ENCODE data around the gene IFT27.
"Not testable (repeated sequence)": the region's sequence is repeated elsewhere in the genome, so short reads cannot be mapped to it uniquely, and the experiment has no call there.

The IFT27 gene

DNA sequence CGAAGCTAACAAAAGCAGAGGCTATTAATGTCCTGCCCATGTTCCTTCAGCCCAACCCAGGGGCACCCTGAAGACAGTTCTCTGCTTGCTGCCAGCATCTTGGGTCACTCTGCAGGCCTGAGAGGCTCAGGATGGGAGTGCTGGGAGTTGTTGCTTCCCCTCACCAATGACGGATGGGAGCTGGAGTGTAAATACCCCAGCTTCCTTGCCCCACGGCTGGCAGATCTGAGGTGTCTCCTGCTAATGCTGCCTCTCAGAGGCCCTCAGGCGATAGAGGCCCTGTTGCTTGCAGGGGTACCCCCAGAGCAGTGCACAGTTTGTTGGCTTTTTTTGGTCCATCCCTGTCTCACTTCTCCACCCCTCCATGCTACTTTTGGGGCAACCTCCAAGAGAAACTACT is 32.9 kb downstream of the IFT27 start:
- DNase-seq = no peak

DNA sequence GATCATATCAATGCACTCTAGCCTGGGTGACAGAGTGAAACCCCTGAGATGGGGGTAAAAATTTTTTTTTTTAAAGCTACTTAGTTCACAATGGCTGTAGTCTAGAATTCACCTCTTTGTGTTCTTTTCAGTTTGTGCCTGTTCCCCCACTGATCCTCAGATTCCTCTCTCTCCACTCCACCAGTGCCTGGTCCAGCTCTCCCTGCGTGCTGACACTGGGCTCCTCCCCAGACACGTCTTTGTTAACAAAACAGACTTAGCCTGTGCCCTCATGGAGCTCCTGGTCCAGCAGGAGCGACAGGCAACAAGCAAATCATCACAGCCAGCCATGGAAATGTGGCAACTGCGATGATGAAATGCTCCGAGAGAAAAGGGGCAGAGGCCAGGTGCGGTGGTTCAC is 34.0 kb downstream of the IFT27 start:
- no peak for DNase-seq

DNA sequence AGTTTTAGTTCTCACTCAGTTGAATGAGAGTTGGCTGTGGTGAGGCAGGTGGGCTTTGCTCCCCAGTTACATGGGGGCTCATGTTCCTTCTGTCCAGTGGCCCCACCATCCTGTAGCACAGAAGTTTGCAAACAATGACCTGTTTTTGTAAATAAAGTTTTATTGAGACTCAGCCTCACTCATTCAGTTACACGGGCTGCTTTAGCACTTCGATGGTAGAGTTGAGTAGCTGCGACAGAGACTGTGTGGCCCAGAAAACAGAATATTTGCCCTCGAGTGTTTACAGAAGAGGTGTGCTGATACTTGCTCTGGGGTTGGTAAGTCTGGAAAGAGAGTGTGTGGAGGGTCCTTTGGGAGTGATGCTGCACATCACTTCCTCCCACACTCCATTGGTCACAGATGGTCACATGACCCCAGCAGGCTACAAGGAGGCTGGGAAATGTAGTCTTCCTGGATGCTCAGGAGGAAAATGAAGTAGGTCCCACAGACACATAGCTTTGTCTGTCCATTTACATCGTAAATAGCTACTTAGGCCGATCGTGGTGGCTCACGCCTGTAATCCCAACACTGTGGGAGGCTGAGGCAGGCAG is 34.6 kb downstream of the IFT27 start:
- no peak for DNase-seq

DNA sequence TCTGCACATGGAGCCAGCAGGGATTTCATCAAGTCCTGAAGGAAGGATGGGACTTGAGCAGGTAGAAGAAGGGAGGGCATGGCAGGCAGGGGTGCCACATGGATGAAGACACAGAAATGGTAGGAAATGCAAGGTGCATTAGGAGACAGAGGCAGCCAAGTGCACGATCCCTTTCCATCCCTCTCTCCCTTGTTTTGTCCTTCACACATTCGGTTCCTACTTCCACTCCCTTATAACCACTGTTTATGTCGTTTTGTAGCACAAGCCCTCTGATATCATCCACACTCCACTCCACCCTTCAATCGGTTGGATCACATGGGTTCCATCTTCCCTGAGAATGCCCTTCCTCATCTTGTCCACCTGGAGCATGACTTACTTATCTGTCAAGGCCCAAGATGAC is 35.2 kb downstream of the IFT27 start:
- DNase-seq = no peak

DNA sequence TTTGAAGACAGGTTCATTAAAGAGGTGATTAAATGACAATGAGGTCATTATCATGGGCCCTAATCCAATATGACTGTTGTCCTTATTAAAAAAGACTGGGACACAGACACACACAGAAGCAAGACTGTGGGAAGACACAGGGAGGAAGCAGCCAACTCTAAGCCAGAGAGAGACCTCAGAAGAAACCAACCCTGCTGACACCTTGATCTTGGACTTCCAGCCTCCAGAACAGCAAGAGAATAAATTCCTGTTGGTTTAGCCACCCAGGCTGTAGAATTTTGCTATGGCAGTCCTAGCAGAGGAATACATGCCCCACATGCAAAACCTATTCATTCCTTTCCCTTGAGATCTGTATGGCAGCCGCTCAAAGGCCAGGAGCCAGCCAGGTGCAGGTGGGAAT is 36.7 kb downstream of the IFT27 start:
- no peak for DNase-seq

DNA sequence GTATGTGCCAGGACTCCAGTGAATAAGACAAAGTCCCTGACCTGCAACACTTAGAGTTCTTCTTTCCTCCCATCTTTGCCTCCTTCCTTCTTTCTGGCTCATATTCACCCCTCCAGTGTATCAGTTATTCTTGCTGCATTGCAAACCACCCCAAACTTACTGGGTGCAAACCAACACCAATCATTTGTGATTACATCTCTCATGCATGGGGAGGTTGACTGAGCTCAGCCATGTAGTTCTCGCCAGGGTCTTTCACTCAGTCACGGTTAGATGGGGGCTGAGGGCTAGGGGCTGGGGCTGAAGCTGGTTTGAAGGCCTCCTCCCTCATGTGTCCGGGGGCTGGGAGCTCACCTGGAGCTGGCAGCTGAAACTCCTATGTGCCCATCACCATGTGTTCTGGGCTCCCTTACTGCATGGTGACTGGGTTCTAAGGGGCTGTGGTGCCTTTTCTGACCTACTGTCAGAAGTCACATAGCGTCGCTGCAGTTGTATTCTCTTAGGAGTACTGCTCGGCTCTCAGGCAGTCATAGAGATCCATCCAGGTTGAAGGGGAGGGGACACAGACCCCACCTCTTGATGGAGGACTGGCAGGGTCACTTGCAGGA is 37.4 kb downstream of the IFT27 start:
- no peak for DNase-seq

DNA sequence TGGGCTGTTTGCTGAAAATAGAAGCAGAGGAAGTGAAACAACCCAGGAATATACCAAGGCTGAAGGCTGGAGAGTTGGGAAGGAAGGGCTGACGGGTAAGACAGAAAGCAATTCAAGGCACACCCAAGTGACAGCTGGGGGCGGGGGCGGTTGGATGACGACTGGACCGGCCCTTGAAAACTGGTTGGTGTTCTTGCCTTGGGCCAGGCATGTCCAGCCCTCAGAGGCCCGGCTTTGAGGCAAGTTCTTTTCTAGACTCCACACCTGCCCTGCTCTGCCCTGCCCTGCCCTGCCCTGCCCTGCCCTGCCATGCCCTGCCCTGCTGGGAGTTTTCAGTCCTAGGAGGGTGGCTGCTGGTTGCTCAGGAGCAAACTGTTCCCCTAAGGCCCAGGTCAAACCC is 38.1 kb downstream of the IFT27 start:
- no peak for DNase-seq

DNA sequence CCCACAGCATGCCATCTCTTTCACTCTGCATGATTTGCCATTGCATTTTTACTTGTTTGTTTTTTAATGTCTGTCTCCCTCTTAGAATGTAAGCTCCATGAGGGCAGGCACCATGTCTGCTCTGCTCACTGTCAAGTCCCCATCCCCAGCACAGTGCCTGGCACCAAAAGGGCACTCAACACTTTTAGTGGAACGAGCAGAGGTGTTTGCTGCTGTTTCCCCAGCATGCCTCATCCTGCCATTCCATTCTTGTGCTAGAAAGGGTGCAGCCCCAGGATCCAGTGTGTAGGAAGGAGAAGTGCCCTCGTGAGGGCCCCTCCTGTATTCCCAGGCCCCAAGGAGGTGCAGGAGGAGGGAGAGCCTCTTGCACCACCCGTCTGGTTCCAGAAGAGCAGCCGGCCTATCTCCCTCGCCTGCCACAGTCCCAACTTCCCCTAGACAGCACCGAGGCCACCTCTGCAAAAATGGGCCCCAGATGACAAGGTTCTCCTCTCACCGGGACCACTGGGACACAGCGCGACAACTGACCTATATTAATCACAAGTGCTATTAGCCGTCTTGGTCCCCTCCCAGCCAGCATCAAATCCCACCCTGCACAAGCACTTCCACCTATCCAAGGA is 39.1 kb downstream of the IFT27 start:
- no peak for DNase-seq

DNA sequence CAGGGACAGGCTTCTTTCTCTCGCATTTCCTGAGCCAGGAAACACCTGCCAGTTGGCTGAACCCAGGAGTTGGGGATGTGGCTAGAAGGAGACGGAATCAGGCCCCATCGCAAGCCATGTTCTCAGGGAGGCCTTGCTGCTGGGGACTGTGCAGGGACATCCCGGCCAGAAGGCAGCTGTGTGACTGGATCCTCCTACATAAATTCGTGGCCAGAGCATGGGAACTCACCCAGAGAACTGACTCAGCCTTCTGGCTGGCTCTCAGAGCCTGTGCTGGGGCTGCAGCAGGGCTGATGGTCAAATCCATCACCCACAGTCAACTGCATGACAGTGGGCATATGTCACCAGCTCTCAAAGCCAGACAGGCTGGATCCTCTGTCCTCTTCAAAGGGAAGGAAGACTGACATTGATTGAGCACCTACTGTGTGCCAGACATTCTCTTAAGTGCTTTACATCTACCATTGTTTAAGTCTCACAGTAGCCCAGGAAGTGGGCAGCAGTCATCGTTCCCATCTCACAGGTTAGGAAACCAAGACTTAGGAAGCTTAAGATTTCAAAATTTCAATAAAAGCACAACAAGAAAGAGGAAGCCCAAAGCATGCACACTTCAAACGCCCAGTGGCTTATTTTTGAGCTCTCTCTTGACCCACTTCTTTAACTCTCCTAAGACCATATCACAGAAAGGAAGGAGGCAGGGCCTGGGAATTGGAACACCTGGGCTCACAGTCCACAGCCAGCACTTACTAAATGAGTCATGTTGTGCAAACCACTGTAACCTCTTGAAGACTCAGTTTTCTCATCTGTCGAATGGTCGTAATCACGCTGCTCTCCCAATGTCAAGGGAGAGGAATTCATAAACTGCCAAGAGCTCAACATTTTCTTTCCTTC is 41.5 kb downstream of the IFT27 start:
- DNase-seq = no peak

DNA sequence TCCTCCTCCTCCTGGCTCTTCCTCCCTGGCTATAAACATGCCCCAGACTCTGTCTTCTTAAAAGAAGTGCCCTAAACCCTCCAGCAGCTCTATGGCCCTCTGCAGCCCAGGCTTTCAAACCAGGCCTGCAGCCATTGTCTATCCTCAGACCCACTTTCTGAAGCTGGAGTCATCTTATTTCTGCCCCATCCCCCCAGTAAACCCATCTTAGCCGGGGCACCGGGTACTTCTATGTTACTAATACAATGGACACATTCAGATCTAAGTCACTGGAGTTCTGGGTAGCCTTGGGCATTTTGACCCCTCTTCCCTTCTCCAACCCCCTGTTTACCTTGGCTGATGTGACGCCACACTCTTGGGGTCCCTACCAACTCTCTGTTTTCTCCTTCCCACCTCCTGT is 42.6 kb downstream of the IFT27 start:
- DNase-seq = no peak

DNA sequence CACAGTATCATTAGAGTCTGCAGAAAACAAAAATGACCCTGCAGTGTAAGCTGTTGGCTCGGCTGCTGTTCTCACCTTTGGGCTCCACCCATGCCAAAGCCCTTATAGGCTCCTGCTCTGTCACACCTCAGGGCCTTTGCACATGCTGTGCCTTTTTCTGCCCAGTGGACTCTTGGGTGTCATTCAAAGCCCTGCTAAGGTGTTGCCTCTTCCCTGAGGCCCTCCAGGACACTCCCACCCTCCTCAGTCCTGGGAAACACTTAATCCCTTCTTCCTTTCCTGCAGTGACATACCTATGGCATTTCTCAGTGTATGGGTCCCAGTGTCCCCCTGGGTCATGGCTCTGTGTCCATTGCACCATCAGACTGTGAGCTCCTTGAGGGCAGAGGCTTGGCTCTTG is 43.3 kb downstream of the IFT27 start:
- DNase-seq = no peak

DNA sequence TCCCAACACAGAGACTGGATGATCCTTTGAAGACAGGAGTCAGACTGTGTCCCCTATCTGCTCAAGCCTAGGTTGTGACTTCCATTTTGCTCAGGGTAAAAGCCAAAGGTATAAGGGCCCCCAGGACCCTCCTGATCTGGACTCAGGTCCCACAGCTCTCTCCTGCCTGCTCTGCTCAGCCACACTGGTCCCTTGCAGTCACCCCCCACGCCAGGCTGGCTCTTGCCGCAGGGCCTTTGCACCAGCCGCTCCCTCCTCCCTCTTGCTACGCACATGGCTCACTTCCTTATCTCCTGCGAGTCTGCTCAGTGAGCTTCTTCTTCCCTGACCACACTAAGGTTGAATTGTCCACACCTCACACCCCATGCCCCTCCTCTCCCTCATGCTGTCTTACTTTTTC is 44.0 kb downstream of the IFT27 start:
- no peak for DNase-seq

DNA sequence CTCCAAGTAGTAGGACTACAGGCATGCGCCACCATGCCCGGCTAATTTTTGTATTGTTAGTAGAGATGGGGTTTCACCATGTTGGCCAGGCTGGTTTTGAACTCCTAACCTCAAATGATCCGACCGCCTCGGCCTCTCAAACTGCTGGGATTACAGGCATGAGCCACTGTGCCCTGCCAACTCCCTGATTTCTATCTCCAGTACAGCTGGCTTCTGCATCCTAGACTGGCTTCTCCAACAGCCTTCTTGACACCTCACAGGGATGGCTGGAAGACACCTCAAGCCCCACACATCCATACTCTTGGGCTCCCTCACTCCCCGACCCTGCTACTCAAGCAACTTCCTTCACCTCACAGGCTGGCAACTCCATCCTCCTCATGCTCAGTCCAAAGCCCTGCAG is 44.6 kb downstream of the IFT27 start:
- not testable (repeated sequence) for DNase-seq

DNA sequence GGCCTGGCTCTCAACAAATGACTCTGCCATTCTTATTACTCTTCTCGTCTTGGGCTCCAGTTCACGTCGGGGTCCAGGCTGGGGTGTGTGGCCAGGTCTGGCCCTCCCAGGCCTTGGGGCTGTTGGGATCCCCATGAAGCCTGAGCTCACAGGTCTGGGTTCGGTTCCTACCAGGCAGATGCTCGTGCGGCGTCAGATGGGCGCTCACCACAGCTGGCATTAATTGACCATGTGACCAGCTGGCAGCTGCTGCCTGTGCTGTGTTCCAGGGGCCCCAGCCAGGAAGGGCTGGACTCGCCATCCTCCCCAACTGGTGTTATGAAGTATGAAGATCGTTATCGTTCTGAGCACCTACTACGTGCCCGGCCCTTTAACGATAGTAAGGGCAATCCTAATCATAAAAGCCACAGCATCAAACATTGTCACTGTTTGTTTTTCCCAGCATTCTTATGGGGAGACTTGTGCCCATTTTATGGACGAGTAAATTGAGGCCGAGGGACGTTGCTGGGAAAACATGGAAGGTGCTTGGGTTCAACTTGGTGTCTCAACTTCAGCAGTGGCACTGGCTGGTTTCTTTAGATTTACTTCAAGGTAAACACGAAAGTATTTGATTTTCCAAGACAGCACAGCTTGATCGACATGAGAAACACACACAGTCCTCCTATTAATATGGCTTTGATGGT is 45.6 kb downstream of the IFT27 start:
- DNase-seq = no peak

DNA sequence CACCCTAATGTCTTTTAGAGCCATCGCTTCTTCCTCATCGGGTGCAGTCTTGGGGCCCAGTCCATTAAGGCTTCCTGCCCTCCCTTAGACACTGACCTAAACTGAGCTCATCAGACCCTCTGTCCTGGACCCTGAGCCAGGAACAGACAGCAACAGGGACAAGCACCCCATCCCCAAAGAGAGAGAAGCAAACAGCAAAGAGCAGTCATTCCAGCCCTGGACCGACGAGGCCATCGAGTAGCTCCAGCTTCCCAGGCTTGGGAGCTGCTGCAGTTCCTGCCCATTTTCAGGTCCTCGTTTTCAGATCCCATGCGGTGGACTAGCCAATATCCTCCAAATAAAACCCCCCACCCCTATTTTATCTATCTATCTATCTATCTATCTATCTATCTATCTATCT is 46.6 kb downstream of the IFT27 start:
- DNase-seq = no peak

DNA sequence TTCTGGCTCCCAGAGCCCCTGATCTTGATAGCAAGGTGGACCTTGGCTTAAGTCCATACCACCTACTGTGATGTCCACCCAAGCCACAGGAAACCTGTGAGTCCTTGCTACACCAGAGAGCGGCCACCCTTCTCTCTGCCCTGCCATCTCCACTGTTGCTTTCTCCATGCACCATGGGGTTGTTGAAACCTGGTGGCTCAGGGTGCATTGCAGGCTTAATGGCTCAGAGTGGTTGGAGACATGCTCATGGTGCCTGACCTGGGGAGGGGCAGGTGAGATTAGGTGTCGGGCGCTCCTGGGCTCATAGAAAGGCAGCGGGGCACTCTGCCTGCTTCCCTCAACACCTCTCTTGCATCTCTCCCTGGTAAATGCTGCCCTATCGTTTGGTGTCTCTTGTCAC is 47.4 kb downstream of the IFT27 start:
- DNase-seq = no peak

DNA sequence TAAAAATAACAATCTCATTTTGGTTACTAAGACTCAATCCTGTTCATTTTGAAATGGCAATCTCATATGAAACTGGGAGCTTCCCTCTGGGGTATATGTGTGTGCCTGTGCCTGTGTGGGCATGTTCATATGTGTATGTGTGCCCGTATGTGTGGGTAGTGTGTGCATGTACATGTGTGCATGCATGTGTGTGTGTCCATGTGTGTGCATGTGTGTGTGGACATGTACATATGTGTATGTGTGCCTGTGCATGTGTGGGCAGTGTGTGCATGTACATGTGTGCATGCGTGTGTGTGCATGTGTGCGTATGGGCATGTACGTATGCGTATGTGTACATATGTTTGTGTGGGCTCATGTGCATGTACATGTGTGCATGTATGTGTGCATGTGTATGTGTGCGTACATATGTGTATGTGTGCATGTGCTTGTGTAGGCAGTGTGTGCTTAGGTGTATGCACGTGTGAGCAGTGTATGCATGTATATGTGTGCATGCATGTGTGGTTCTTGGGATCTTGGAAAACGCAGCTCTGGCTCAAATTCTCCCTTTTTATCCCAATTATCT is 47.9 kb downstream of the IFT27 start:
- DNase-seq = no peak

DNA sequence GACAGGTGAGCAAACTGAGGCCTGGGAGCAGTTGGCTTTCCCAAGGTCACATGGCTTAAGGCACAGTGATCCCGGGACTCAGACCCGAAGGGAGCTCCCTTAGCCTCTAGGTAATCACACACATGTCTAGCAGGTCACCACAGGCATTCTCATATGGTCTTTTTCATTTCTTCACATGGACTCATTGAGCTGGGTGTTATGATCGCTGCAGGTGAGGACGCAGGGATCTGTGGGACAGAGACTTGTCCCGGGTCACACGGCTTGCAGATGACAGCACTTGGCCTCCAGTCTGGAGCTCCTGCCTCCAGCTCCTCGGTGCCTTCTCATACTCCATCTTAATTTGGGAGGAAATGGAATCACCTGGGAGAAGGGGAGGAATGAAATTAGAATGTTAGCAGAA is 48.8 kb downstream of the IFT27 start:
- DNase-seq = no peak

DNA sequence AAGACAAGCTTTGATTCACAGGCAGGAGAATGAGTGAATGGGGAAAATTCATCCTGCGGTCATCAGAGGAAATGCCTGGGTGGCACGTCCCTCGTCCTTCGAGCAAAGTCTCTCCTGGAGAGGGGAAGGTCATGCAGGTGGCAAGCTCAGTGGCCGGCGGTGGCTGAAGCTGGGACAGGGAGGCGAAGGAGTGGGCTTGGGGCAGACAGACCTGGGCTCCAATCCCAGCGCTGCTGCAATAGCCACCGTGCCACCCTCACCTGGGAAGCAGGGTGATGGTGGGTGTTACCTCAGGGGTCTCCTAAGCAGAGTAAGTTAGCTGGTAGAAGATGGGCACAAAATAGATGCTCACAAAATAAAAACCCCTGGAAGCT is 49.9 kb downstream of the IFT27 start:
- no peak for DNase-seq

DNA sequence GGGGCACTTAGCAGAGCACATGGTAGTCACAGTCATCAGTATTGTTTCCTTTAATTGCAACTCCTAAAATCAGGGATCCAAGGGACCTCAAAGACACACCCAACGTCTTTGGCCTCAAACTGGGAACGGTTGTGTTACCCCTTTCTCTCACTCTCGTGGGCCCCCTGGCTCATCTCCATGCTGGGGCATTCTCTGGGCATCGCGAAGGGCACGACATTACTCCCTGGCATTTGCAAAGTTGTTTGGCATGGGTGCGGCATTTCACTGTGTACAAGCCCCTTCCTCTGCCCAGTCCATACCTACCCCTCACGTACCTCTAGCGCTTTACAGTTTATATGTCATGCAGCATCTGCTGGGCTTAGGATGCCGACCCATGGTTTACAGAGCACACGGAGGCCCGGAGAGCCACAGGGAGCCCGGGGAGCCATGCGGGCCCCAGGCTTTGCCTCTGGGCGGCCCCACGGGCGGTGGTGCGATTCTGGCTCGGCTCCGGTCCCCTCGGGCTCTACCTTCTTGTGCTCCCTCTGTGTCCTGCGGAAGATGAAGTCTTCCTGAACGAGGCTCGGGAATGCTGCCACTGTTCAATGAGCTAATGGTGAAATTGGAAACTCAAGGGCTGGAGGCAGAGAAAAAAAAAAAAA is 50.4 kb downstream of the IFT27 start:
- no peak for DNase-seq

DNA sequence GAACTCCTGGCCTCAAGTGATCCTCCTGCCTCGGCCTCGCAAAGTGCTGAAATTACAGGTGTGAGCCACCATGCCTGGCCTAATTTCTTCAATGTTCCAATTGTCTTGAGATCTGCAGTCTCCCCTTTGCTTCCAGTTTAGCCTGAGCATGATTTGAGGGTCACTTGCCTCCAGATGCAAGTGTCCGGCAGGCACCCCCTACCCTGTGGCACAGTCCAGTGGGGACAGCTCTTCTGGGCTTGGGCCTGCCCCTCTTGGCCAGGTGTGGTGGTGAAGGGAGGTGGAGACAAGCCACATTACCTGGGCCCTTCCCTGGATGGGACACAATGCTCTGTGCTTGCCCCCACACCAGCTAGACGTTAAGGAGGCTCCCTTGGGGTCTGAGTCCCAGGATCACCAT is 51.1 kb downstream of the IFT27 start:
- no peak for DNase-seq

DNA sequence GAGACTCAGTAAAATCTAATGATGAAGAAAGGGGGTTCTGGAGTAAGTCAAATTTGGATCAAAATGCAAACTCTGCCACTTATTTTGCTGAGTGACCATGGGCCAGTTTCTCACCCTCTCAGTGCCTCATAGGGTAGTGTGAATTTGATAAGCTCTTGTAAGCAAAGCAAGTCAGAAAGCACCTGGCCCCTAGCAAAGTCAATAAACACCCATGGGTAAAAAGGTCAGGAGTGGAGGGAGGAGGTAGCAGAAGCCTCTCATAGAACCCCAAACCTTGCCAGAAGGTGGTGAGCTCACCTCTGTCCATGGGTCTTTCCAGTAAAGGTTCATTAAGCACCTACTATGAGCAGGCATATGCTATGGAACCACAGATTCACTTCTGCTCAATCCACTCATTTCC is 53.9 kb downstream of the IFT27 start:
- no peak for DNase-seq

DNA sequence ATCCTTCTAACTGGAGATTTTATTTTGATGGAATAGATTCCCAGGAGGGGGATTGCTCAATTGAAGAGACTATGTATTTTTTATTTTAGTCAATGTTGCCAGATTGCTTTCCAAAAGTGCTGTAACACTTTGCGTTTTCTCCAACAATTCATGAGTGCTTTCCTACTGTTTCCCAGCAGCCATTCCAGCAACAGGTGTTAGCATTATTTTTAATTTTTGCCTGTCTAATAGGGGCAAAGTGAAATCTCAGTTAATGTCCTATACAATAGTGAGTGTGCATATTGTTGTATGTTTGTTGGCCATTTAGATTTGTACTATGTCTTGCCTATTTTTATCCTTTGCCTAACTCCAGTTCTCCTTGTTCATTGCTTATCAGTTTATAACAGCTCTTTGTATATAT is 60.3 kb downstream of the IFT27 start:
- DNase-seq = no peak

Measured in CD4-positive, alpha-beta T cell treated with Interleukin-6 for 4 hours (primary cell).